ENCODE measurements around the gene HSD17B10. TPM values are rescaled to one million over a fixed set of nuclear protein-coding genes. Genes with fewer than 3 reads are reported as not detected.

Gene HSD17B10
- total and polyA plus RNA-seq, 9 donors, result 46.0 to 127 (median 85.1) TPM

DNA sequence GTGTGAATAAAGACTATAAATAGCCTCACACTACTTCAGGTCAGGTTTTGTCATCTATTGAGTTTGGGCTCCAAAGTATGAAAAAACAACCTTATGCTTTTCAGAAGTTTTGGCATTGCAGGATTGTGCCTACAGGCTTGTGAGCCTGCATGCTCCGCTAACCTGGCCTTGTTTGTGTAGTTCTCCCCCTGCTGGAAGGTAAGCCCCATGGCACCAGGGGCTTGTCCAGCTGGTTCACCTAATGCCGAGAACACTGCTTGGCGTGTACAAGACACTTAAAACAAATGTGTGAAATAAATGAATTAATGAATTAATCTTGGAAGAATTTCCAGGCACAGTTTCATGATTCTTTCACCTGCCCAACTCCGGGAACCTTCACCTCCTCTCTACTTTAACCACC, 1.8 kb upstream of the HSD17B10 start:
- Histone ChIP-seq H3K4me3 (no peak overlapping the region), H3K27ac (no peak overlapping the region), H3K27me3 (no peaks in the 10 kb centered on the region), H3K9me3 (no peaks in the 10 kb centered on the region), H3K36me3 (no peaks in the 10 kb centered on the region), H3K4me1 (ENCODE audit: insufficient read depth) (no peaks in the 10 kb centered on the region)
- 2 to 6% (median 4%) methylated on average over 4 of the region's 4 CpGs for WGBS, 3 donors
- TF ChIP-seq POLR2A (IDR thresholded peaks at IDR 0.05), result no peak
- TF ChIP-seq EP300 (IDR thresholded peaks at IDR 0.05), result no peak
- TF ChIP-seq, protein P1, sequence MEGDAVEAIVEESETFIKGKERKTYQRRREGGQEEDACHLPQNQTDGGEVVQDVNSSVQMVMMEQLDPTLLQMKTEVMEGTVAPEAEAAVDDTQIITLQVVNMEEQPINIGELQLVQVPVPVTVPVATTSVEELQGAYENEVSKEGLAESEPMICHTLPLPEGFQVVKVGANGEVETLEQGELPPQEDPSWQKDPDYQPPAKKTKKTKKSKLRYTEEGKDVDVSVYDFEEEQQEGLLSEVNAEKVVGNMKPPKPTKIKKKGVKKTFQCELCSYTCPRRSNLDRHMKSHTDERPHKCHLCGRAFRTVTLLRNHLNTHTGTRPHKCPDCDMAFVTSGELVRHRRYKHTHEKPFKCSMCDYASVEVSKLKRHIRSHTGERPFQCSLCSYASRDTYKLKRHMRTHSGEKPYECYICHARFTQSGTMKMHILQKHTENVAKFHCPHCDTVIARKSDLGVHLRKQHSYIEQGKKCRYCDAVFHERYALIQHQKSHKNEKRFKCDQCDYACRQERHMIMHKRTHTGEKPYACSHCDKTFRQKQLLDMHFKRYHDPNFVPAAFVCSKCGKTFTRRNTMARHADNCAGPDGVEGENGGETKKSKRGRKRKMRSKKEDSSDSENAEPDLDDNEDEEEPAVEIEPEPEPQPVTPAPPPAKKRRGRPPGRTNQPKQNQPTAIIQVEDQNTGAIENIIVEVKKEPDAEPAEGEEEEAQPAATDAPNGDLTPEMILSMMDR (IDR thresholded peaks at IDR 0.05), result peak; percentile 59 to 67 (median 65)
- intact Hi-C loops (cut with DNase I), result loop anchor here in 3 of 4 donors (5.0 to 10.0 kb wide), 2 partner anchors 119 to 121 kb away; no protein-coding TSS in a partner anchor
- peak; percentile 51 to 72 (median 64) for DNase-seq

DNA sequence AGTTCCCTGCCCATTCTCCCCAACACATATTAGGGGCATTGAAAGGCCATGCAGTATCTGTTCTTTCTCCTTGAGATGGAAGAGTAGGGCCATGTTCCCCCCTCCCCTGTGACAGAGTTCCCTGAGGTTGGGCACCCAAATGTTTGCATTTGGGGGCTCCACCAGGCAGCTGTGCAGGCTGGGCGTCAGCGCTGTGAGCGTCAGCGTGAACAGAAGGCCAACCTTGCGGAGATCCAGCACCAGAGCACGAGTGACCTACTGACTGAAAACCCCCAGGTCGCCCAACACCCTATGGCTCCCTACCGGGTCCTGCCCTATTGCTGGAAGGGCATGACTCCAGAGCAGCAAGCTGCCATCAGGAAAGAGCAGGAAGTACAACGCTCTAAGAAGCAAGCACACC, 3.9 kb downstream of the HSD17B10 start:
- no peaks in the 10 kb centered on the region for H3K9me3 ChIP-seq
- no peak overlapping the region for H3K27ac ChIP-seq
- no peaks in the 10 kb centered on the region for H3K4me1 ChIP-seq (ENCODE audit: insufficient read depth)
- 86 to 89% (median 89%) methylated on average over 9 of the region's 9 CpGs for WGBS, 3 donors
- H3K27me3 ChIP-seq, result no peaks in the 10 kb centered on the region
- intact Hi-C loops (cut with DNase I), result loop anchor here in 2 of 4 donors (10.0 kb wide), 1 partner anchor 115 kb away; no protein-coding TSS in a partner anchor
- DNase-seq, result no peak
- no peaks in the 10 kb centered on the region for H3K36me3 ChIP-seq
- TF ChIP-seq, protein P1 (IDR thresholded peaks at IDR 0.05), result no peak
- TF ChIP-seq EP300 (IDR thresholded peaks at IDR 0.05), result no peak
- no peak for TF ChIP-seq POLR2A (IDR thresholded peaks at IDR 0.05)
- no peak overlapping the region for H3K4me3 ChIP-seq

DNA sequence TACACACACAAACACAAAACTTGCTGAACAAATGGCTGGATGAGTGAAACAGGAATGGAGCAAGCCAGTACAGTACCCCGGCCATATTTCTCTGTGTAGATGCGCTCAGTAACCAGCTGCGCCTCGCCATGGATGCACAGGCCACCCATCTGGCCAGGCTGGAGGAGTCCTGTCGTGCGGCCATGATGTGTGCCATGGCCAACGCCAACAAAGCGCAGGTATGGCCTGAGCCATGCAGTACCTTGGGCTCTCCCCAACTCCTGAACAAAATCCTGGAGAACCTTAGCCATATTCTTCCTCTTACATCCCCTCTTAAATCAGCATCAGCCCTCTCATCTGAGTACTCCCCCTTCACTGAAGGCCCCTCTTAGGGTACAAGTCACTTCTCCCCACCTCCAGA, 4.4 kb downstream of the HSD17B10 start:
- Histone ChIP-seq H3K4me3 (no peak overlapping the region), H3K9me3 (no peaks in the 10 kb centered on the region), H3K36me3 (no peaks in the 10 kb centered on the region), H3K4me1 (ENCODE audit: insufficient read depth) (no peaks in the 10 kb centered on the region), H3K27ac (no peak overlapping the region), H3K27me3 (no peaks in the 10 kb centered on the region)
- no peak for DNase-seq
- no peak for TF ChIP-seq POLR2A (IDR thresholded peaks at IDR 0.05)
- TF ChIP-seq EP300 (IDR thresholded peaks at IDR 0.05), result no peak
- TF ChIP-seq, protein P1 (IDR thresholded peaks at IDR 0.05), result no peak
- intact Hi-C loops (cut with DNase I), result loop anchor here in 3 of 4 donors (10.0 kb wide), 2 partner anchors 115 to 205 kb away; partner anchors contain the start of gene KDM5C (in 1 of the 3)
- WGBS, 3 donors, result 89 to 91% (median 90%) methylated on average over 8 of the region's 8 CpGs

DNA sequence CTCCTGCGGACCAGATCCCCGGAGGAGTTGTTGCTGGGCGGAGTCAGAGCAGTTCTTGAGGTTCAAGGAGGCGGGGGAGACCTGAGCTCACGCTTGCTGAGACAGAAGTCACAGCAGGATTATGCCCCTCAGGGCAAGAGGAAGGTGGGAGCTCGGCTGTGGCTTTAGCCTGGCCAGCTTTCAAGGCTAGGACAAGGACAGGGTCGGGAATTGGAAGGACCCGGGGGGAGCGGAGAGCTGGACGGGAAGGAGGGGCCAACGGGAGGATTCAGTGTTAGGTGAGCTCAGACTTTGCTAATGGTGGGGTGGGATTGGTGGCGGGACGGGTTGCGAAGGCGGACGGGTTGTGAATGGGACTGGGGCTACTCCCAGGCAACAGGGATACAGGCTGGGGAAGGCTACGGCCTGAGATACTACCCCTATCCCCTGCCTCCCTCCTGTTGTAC, 11.3 kb downstream of the HSD17B10 start, which contains the start of gene RIBC1:
Gene RIBC1 (plus strand): TSS at position 13 of the 446 bp plus-strand sequence. CDS start 3,404 bp downstream, outside the sequence.
- no peaks in the 10 kb centered on the region for H3K36me3 ChIP-seq
- H3K4me3 ChIP-seq, result peak within 1 kb of the TSS; percentile 88
- no peaks in the 10 kb centered on the region for H3K9me3 ChIP-seq
- TF ChIP-seq, protein P1 (IDR thresholded peaks at IDR 0.05), result no peak
- TF ChIP-seq POLR2A (IDR thresholded peaks at IDR 0.05) (no peak), EP300 (IDR thresholded peaks at IDR 0.05) (no peak)
- WGBS, 3 donors, result 2 to 10% (median 2%) methylated on average over 17 of the region's 17 CpGs
- DNase-seq, result no peak
- H3K27me3 ChIP-seq, result no peaks in the 10 kb centered on the region
- H3K27ac ChIP-seq, result peak within 1 kb of the TSS; percentile 69 to 90
- intact Hi-C loops (cut with DNase I), result loop anchor here in 1 of 4 donors (10.0 kb wide), 1 partner anchor 198 kb away; the partner anchor contains the start of gene KDM5C
- H3K4me1 ChIP-seq (ENCODE audit: insufficient read depth), result peaks cover 6% of the 10 kb centered on the region

Measured in ovary (tissue), 9 donors.